ENCODE data around the gene HES1. TPM values are rescaled to one million over a fixed set of nuclear protein-coding genes. Genes with fewer than 3 reads are reported as not detected.

The HES1 gene
- polyA plus RNA-seq, 3 donors = 0.17 to 66.6 (median 0.26) TPM

- Histone ChIP-seq H3K27ac (ENCODE audit: low read depth in 1 of 2, low read length in 2 of 2) (no peak overlapping the region), H3K36me3 (replicated peaks in 1 of 2; ENCODE audit: control insufficient read depth in 1 of 2, insufficient read depth in 2 of 2, low read length in 2 of 2) (no peaks in the 10 kb centered on the region), H3K27me3 (ENCODE audit: control insufficient read depth in 2 of 2, insufficient read depth in 2 of 2, low read length in 2 of 2) (no peaks in the 10 kb centered on the region), H3K9ac (ENCODE audit: insufficient read depth, low read length, poor library complexity, severe bottlenecking) (no peak overlapping the region), H3K9me3 (replicated peaks in 1 of 2; ENCODE audit: control insufficient read depth in 1 of 2, insufficient read depth in 1 of 2, low read length in 2 of 2) (peaks cover 0 to 9% of the 10 kb centered on the region in 2 donors), H2AFZ (ENCODE audit: insufficient read depth, low read depth, low read length, poor library complexity, severe bottlenecking) (no peak overlapping the region), H4K20me1 (ENCODE audit: insufficient read depth, low read length) (no peaks in the 10 kb centered on the region), H3K4me2 (replicated peaks; ENCODE audit: extremely low read depth, low read length, poor library complexity, severe bottlenecking) (no peak overlapping the region), H3K4me1 (ENCODE audit: control insufficient read depth in 1 of 2, insufficient read depth in 2 of 2, low read length in 2 of 2) (no peaks in the 10 kb centered on the region), H3K4me3 (replicated peaks in 1 of 3; ENCODE audit: low read depth in 2 of 3, low read length in 3 of 3) (no peak overlapping the region), H3K79me2 (ENCODE audit: insufficient read depth, low read length) (no peaks in the 10 kb centered on the region)
- no peaks in the 10 kb centered on the region for H3K36me3 Mint-ChIP-seq
- peaks cover 3% of the 10 kb centered on the region for H3K4me1 Mint-ChIP-seq
- 100% methylated on average over 1 of the region's 6 CpGs for WGBS (ENCODE audit: insufficient coverage)
- no peak overlapping the region for H3K4me3 Mint-ChIP-seq
- intact Hi-C loops (cut with micrococcal nuclease) = no loop called here
- peaks cover 4 to 23% (median 12%) of the 10 kb centered on the region in 3 donors for H3K27me3 Mint-ChIP-seq (ENCODE audit: low read depth in 3 of 3)
- no peak for DNase-seq
- no peak overlapping the region for H3K27ac Mint-ChIP-seq
- TF ChIP-seq CTCF (IDR thresholded peaks at IDR 0.05) = no peak
- peaks cover 0 to 10% (median 3%) of the 10 kb centered on the region in 7 donors for H3K9me3 Mint-ChIP-seq
Measured at GRCh38 chr3:194154346-194154745, 18.4 kb downstream of the HES1 start.

- H3K4me1 Mint-ChIP-seq = peaks cover 3% of the 10 kb centered on the region
Measured at GRCh38 chr3:194156095-194156494, 20.1 kb downstream of the HES1 start.

More at GRCh38 chr3:194156095-194156494, 20.1 kb downstream of the HES1 start:
- H3K79me2 ChIP-seq (ENCODE audit: insufficient read depth, low read length) = no peaks in the 10 kb centered on the region
- no peak for DNase-seq
- peaks cover 2 to 21% (median 12%) of the 10 kb centered on the region in 3 donors for H3K27me3 Mint-ChIP-seq (ENCODE audit: low read depth in 3 of 3)
- H3K9me3 ChIP-seq (replicated peaks in 1 of 2; ENCODE audit: control insufficient read depth in 1 of 2, insufficient read depth in 1 of 2, low read length in 2 of 2) = peaks cover 0 to 9% of the 10 kb centered on the region in 2 donors
- no peak overlapping the region for H3K4me2 ChIP-seq (replicated peaks; ENCODE audit: extremely low read depth, low read length, poor library complexity, severe bottlenecking)
- H3K4me1 ChIP-seq (ENCODE audit: control insufficient read depth in 1 of 2, insufficient read depth in 2 of 2, low read length in 2 of 2) = no peaks in the 10 kb centered on the region
- no peak for TF ChIP-seq CTCF (IDR thresholded peaks at IDR 0.05)
- intact Hi-C loops (cut with micrococcal nuclease) = no loop called here
- H3K27me3 ChIP-seq (ENCODE audit: control insufficient read depth in 2 of 2, insufficient read depth in 2 of 2, low read length in 2 of 2) = no peaks in the 10 kb centered on the region
- peaks cover 0 to 10% (median 3%) of the 10 kb centered on the region in 7 donors for H3K9me3 Mint-ChIP-seq
- no peaks in the 10 kb centered on the region for H3K36me3 ChIP-seq (replicated peaks in 1 of 2; ENCODE audit: control insufficient read depth in 1 of 2, insufficient read depth in 2 of 2, low read length in 2 of 2)
- H3K27ac Mint-ChIP-seq = no peak overlapping the region
- H3K4me3 Mint-ChIP-seq = peak overlapping the region in 1 of 2 donors; percentile 22
- no peak overlapping the region for H3K27ac ChIP-seq (ENCODE audit: low read depth in 1 of 2, low read length in 2 of 2)
- H2AFZ ChIP-seq (ENCODE audit: insufficient read depth, low read depth, low read length, poor library complexity, severe bottlenecking) = no peak overlapping the region
- no peaks in the 10 kb centered on the region for H4K20me1 ChIP-seq (ENCODE audit: insufficient read depth, low read length)
- H3K9ac ChIP-seq (ENCODE audit: insufficient read depth, low read length, poor library complexity, severe bottlenecking) = no peak overlapping the region
- 95% methylated on average over 8 of the region's 9 CpGs for WGBS (ENCODE audit: insufficient coverage)
- H3K4me3 ChIP-seq (replicated peaks in 1 of 3; ENCODE audit: low read depth in 2 of 3, low read length in 3 of 3) = no peak overlapping the region
- H3K36me3 Mint-ChIP-seq = no peaks in the 10 kb centered on the region

Measured in CD14-positive monocyte (primary cell).